ENCODE results near the gene RASL12.
"Not testable (repeated sequence)": the region's sequence is repeated elsewhere in the genome, so short reads cannot be mapped to it uniquely, and the experiment has no call there.

RASL12 gene

GRCh38 chr15:65075607-65076395, 8.0 kb upstream of the RASL12 start:
- not testable (repeated sequence) for DNase-seq (ENCODE audit: low read depth)

GRCh38 chr15:65074946-65075345, 7.2 kb upstream of the RASL12 start:
- not testable (repeated sequence) for DNase-seq (ENCODE audit: low read depth)

DNA sequence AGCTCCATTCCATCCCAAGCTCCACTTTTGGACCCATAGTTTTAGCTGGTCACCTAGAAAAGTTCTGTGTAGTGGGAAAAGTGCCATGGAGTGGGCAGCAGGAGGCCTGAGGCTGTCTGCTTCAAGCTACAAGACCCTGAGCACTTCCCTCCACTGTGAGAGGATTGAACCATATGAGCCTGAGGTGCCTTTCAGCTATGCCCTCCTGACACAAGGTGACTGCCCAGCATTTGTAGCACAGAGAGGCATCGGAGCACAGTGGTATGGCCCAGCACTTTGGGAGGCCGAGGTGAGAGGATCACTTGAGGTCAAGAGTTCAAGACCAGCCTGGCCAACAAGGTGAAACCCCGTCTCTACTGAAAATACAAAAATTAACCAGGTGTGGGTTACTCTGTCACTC, 4.8 kb upstream of the RASL12 start:
- no peak for DNase-seq (ENCODE audit: low read depth)

DNA sequence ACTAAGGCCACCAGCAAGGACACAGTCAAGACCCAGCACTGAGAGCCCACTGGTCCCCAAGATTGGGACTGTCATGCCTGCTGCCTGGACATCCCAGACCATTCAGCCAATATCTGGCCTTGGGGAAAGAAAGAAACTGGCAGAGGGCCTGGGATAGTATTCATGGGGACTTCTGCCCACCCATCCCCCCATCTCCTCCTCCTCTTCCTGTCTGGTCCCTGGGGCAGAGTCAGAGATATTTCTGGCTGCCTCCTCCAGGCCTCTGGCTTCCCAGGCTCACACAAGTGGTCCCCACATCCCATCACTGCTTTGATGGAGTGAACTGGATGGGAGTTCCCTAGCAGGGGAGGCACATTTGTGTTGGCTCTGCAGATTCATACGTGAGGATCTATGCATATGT, 4.2 kb upstream of the RASL12 start:
- no peak for DNase-seq (ENCODE audit: low read depth)

- no peak for DNase-seq (ENCODE audit: low read depth)
Measured at GRCh38 chr15:65071381-65071811, 3.6 kb upstream of the RASL12 start.

DNA sequence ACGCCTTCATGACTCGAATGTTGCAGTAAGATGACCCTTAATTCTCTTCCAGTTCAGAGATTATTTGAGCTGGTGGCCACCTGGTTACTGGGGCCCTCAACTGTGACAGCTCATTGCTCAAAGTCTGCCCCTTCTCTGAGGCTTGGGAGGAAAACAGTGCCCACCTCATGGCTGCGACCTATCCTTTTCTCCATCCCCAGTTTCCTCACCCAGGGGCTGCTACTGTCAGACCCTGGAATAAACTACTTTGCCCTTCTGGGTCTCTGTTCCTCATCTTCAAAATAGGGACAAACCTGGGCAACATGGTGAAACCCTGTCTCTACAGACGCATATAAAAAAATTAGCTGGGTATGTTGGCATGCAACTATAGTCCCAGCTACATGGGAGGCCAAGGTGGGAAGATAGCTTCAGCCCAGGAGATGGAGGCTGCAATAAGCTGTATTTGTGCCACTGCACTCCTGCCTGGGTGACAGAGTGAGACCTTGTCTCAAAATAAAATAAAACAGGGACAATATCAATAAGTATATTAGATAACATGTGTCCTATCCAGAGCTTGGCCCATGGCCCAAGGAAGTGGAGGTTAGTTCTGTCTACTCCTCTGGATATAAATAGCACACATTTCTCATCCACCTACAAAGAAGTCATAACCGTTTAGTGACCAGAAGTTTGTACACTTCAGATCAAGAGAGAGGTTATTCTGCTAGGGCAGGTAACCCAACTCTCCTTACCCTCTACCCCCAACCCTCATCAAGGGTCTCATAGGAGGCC, 2.2 kb upstream of the RASL12 start:
- no peak for DNase-seq (ENCODE audit: low read depth)

- DNase-seq (ENCODE audit: low read depth): no peak
Measured at GRCh38 chr15:65069179-65069578, 1.4 kb upstream of the RASL12 start.

DNA sequence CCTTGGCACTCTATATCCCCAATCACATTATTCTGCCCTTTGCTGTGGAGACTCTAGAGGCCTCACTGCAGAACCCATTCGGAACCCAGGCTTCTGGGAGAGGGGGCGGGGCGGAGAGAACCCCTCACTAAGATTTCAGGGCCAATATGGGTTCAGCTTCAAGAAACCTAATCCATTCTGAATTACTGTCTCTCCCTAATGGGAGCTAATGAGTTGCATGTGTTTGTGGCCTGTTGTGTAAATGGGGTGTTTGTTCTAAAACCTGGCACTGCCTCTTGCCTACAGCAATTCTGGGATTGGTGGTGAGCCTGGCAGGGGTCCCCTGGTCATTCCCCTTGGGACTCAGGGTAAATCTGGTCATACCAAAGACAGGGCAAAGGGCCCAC, 605 bp upstream of the RASL12 start:
- no peak for DNase-seq (ENCODE audit: low read depth)

DNA sequence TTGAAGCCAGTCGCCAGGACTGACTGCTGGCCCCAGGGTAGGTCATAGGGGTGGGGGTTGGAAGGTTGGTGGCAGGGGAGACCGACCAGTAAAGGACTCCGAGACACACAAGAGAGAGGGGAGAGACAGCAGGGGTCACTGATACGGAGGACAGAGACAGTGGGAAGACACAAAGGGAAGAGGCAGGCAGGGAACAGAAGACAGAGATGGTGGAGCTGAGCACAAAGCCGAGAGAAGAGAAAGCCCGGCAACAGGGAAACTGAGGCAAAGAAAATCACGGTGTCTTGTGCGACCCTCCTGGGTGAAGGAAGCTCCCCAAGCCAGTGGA, 510 bp downstream of the RASL12 start:
- no peak for DNase-seq (ENCODE audit: low read depth)

DNA sequence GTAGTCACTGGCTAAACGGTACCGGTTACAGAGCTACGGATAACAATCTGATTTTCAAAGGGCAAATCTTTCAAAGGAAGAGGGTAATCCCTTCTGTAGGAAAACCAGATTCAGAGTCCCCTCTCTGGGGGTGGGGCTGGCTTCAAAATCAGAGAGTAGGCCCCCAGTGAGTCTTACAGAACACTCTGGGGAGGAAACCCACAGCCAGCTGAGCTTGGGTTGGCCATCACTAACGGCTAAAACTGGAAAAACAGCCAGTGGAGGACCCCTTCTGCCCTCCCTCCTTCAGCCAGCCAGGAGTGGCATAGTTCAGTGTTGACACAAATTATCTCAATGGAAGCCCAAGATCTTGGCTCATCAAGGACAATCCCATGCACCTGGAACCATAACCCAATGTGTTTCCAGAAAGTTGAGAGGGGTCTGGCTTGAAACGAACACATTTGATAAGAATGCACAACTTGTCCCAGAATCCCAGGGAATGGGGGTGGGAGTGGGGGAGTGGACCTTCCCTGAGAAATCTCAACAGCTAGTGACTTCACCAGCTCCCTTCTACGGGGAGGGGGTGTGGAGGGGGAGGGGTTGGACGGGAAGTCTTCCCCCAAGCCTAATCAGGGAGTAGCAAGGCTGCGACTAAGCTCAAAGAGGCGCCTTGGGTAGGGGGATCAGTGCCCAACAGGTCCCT, 1.0 kb downstream of the RASL12 start:
- no peak for DNase-seq (ENCODE audit: low read depth)

- DNase-seq (ENCODE audit: low read depth): no peak
Measured at GRCh38 chr15:65066001-65066634, 1.7 kb downstream of the RASL12 start.

GRCh38 chr15:65062726-65063125, 5.1 kb downstream of the RASL12 start:
- DNase-seq (ENCODE audit: low read depth): no peak

GRCh38 chr15:65062061-65062460, 5.7 kb downstream of the RASL12 start:
- DNase-seq (ENCODE audit: low read depth): no peak

- no peak for DNase-seq (ENCODE audit: low read depth)
Measured at GRCh38 chr15:65060641-65061397, 7.0 kb downstream of the RASL12 start.

- no peak for DNase-seq (ENCODE audit: low read depth)
Measured at GRCh38 chr15:65059931-65060596, 7.7 kb downstream of the RASL12 start.

DNA sequence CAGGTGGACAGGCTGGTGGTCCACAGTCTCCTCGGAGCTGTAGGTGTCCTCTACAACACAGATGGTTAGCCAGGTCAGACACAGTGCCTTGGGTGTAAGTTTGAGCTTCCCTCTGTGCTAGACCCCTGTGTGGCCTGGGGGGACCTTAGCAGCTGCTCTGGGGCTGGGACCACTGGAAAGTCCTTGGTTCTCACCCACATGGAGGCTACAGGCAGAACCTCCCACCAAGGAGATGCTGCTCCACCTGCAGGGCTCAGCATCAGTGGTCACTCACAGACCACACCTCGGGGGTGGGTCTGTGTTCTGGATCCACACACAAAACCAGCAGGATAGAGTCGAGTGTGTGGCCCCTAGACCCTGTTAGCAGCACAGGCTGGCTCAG, 8.4 kb downstream of the RASL12 start:
- no peak for DNase-seq (ENCODE audit: low read depth)

DNA sequence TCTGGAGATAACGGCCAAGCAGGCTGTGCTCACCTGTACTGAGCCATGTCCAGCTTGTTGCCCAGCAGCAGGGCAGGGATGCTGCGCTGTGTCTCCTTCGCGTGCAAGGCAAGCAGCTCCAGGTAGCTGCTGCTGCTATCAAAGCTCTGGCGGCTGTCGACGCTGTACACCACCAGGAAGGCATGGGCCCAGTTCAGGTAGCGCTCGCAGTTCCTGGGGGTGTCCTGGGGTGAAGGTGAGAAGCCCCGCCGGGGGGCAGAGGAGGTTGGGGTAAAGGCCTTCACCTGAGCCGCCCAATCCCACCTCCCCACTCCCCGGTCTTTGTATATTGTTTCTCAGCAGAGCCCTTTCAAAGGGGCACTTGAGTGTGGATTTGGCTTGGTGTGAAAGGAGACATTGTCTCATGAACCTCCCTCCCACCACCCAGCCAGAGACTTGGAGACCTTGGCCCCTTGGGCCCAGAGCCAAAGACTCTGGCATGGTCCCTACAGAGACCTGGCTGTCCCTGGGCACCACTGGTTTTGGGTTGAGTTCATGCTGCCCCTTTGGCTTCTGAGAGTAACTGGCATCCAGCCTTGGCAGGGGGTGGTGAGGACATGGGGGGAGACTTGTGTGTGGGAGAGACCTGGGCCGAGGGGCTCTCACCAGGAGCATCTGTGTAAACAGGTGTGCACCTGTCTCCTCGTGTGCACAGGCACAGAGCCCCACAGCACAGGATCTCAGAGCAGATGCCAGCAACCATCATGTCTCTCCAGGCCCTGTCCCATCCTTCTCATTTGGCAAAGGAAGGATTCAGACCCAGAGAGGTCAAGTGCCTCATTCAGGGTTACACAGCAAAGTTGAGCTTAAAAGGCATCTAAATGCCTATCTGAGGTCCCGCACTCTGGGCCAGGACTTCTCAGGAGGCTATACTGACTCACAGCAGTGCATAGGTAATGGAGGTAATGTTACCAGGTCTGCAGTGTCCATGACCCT, 9.1 kb downstream of the RASL12 start:
- no peak for DNase-seq (ENCODE audit: low read depth)

DNA sequence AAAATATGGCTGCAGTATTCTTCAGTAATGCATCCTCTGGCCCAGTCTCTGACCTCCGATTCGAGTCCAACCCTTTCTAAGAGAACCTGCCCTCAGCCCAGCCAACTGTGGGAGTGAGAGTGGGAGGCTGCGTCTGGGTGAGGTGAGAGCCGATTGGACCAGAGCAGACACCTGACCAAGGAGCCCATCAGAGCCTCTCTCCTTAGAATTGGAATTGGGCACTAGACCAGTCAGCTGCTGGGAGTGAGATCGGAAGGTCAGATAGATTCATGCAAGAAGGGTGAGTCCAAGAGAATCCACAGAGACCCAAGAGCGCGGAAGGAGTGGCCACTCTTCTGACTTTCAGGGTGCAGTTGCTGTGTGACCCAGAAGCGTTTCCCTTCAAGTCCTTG, 10.2 kb downstream of the RASL12 start:
- DNase-seq (ENCODE audit: low read depth): no peak

DNA sequence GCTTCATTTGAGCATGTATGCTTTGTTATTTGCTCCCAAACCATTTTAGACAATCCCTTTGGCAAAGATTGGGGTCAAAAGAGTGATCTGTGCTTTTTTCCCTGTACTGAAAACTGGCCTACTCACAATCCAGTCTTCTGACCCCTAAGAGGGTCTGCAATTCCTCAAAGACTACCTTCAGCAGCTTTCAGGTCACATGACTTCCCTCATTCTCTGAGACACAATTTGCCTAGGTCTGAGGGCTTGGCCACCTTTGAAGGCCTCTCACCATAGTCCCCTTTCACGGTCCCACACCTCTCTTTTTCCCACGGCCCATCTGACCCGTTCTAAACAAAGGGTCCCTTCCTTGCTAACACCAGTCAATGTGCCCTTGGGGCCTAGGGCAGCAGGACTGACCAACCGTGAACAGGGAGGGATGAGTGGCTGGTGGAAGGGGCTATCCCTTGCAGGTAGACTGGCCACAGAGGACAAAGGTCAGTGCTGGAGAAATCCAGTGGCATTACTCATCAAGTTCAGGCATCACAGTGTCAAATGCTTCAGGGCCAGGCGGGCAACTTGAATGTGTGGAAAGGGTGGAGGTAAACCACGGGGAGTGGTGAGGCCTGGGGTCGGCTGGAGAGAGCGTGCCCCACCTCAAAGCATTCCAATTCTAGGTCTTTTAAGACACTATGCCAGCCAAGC, 10.8 kb downstream of the RASL12 start:
- no peak for DNase-seq (ENCODE audit: low read depth)

DNA sequence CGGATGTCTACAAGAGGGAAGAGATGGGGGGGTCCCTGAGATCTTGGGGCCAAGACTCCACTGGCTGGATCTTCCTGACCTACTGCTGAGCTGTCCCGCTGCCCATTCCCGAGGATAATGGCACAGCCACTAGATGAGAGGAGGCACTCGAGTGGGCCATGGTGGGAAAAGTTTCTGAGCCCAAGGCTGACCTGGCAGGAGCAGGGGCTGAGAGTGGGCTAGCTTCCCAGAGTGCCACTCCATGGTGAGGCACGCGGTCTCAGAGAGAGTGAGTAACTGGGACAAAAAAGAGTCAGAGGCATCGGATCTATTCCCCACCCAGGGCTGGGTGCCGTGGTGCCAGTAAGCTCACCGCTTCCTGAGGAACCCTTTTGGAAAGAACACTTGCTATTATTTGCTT, 11.7 kb downstream of the RASL12 start:
- no peak for DNase-seq (ENCODE audit: low read depth)

Measured in HS-5 (cell line).